H1 (cell line): Measurements from ENCODE around the gene TEKTIP1. TPM values are rescaled to one million over a fixed set of nuclear protein-coding genes. Genes with fewer than 3 reads are reported as not detected.

Experiments
- CTCF ChIA-PET: fragments of 300-600 bp; sonication (Branson Sonifier 250); formaldehyde crosslinking; loops from one replicate; lab custom pipeline; 2021; ENCODE audit not compliant: partially characterized antibody; lab: Charles Lee
- POLR2A ChIA-PET: fragments of 300-600 bp; sonication (Branson Sonifier 250); formaldehyde crosslinking; loops from one replicate; lab custom pipeline; 2021; ENCODE audit warnings: inconsistent platforms; ENCODE audit not compliant: partially characterized antibody; lab: Charles Lee
- DNase-seq, 2 experiments: peaks; one replicate each; pipeline versions ENCODE4 v3.0.0 to v3.0.0-alpha.2; 2010 to 2022; ENCODE audit warnings: low spot score in 2 of 2, low read depth in 1 of 2, mixed read lengths in 1 of 2
- FAIRE-seq: peaks from 2 replicates; lab custom pipeline; 2011; peaks lifted over from hg19 to GRCh38; lab: Jason Lieb, UNC
- H2AFZ ChIP-seq: 2 replicates; pipeline ENCODE4 v1.8.1; 2012; ENCODE audit warnings: low read length, inconsistent platforms
- H2AK5ac ChIP-seq: 2 replicates; pipeline ENCODE4 v1.6.1; 2013; ENCODE audit warnings: low read depth, low read length
- H2BK120ac ChIP-seq: replicated peaks from 2 replicates; pipeline ENCODE3; 2013; ENCODE audit warnings: low read depth, low read length, inconsistent platforms
- H2BK12ac ChIP-seq: 2 replicates; pipeline ENCODE4 v1.6.1; 2013; ENCODE audit warnings: low read depth, low read length
- H2BK15ac ChIP-seq: 2 replicates; pipeline ENCODE4 v1.6.1; 2013; ENCODE audit warnings: low read length
- H2BK20ac ChIP-seq: 2 replicates; pipeline ENCODE4 v1.6.1; 2013; ENCODE audit warnings: low read length
- H2BK5ac ChIP-seq: 2 replicates; pipeline ENCODE4 v1.6.1; 2013; ENCODE audit warnings: low read depth, low read length
- H3K14ac ChIP-seq: 2 replicates; pipeline ENCODE4 v1.6.1; 2013; ENCODE audit warnings: inconsistent platforms; ENCODE audit not compliant: insufficient read length
- H3K18ac ChIP-seq: 2 replicates; pipeline ENCODE4 v1.6.1; 2013; ENCODE audit warnings: low read length; ENCODE audit errors: extremely low read depth
- H3K23ac ChIP-seq: 2 replicates; pipeline ENCODE4 v1.6.1; 2013; ENCODE audit warnings: inconsistent platforms; ENCODE audit not compliant: insufficient read length
- H3K23me2 ChIP-seq: 2 replicates; pipeline ENCODE4 v1.6.1; 2013; ENCODE audit warnings: low read depth, low read length
- H3K27ac ChIP-seq: 2 replicates; pipeline ENCODE4 v1.6.1; 2011; ENCODE audit warnings: low read depth, low read length, inconsistent platforms
- H3K27me3 ChIP-seq, 4 experiments: replicated peaks in 1 of 4; 1 replicate in 1 of 4; 2 replicates in 3 of 4; pipeline versions ENCODE4 v1.6.1 to v1.8.1; 2011 to 2013; ENCODE audit warnings: low read length in 3 of 4, mild to moderate bottlenecking in 3 of 4, inconsistent platforms in 2 of 4, mixed read lengths in 2 of 4, moderate library complexity in 1 of 4; ENCODE audit not compliant: control insufficient read depth in 3 of 4, insufficient read depth in 3 of 4; ENCODE audit errors: extremely low read depth in 1 of 4
- H3K36me3 ChIP-seq, 4 experiments: 2 replicates each; pipeline versions ENCODE4 v1.6.1 to v1.8.1; 2011 to 2013; ENCODE audit warnings: mild to moderate bottlenecking in 4 of 4, low read length in 3 of 4, moderate library complexity in 2 of 4, control low read depth in 1 of 4, inconsistent platforms in 1 of 4; ENCODE audit not compliant: insufficient read depth in 4 of 4, control insufficient read depth in 2 of 4
- H3K4ac ChIP-seq: replicated peaks from 2 replicates; pipeline ENCODE3; 2013; ENCODE audit warnings: low read length, low read depth, mixed read lengths, inconsistent platforms; ENCODE audit not compliant: insufficient read length
- H3K4me1 ChIP-seq, 4 experiments: replicated peaks in 1 of 4; 1 replicate in 1 of 4; 2 replicates in 3 of 4; pipeline versions ENCODE4 v1.6.1 to v1.8.1; 2011 to 2013; ENCODE audit warnings: low read length in 3 of 4, inconsistent platforms in 2 of 4, mixed read lengths in 1 of 4; ENCODE audit not compliant: insufficient read depth in 4 of 4, control insufficient read depth in 3 of 4
- H3K4me2 ChIP-seq, 2 experiments: 2 replicates each; pipeline versions ENCODE4 v1.6.1 to v1.8.1; 2011 to 2013; ENCODE audit warnings: low read depth in 2 of 2, low read length in 2 of 2, control low read depth in 1 of 2, inconsistent platforms in 1 of 2, mild to moderate bottlenecking in 1 of 2; ENCODE audit not compliant: insufficient read depth in 1 of 2
- H3K4me3 ChIP-seq, 4 experiments: fragments of 200-600, 300-600 bp in 1 of 4; sonication (generic), shearing (Covaris generic), sonication (Bioruptor Twin) in 1 of 4; 2 replicates each; pipeline versions ENCODE4 v1.5.1 to v1.8.1; 2011 to 2016; ENCODE audit warnings: low read length in 4 of 4, low read depth in 3 of 4, control low read depth in 2 of 4, inconsistent platforms in 2 of 4, mild to moderate bottlenecking in 2 of 4, mixed read lengths in 1 of 4, moderate library complexity in 1 of 4; ENCODE audit not compliant: insufficient read depth in 2 of 4; ENCODE audit errors: extremely low read depth in 1 of 4
- H3K56ac ChIP-seq: replicated peaks from 2 replicates; pipeline ENCODE3; 2013; ENCODE audit warnings: low read depth, mild to moderate bottlenecking, mixed read lengths, low read length, inconsistent platforms; ENCODE audit not compliant: insufficient read length
- H3K79me1 ChIP-seq: 2 replicates; pipeline ENCODE4 v1.6.1; 2013; ENCODE audit warnings: low read depth, low read length, control low read depth
- H3K79me2 ChIP-seq, 2 experiments: 2 replicates each; pipeline versions ENCODE4 v1.6.1 to v1.8.1; 2012 to 2013; ENCODE audit warnings: low read length in 2 of 2, mild to moderate bottlenecking in 2 of 2, inconsistent platforms in 1 of 2; ENCODE audit not compliant: insufficient read depth in 2 of 2, control insufficient read depth in 1 of 2
- H3K9ac ChIP-seq, 4 experiments: replicated peaks in 1 of 4; 1 replicate in 1 of 4; 2 replicates in 3 of 4; pipeline versions ENCODE4 v1.6.1 to v1.8.1; 2011 to 2013; ENCODE audit warnings: low read depth in 3 of 4, low read length in 3 of 4, control low read depth in 2 of 4, mild to moderate bottlenecking in 2 of 4, moderate library complexity in 2 of 4, inconsistent platforms in 1 of 4; ENCODE audit errors: extremely low read depth in 1 of 4
- H3K9me3 ChIP-seq, 2 experiments: 2 replicates each; pipeline versions ENCODE4 v1.6.1 to v1.8.1; 2012 to 2013; ENCODE audit warnings: mild to moderate bottlenecking in 2 of 2, moderate library complexity in 2 of 2, control low read depth in 1 of 2, inconsistent platforms in 1 of 2, low read depth in 1 of 2, low read length in 1 of 2, mixed read lengths in 1 of 2; ENCODE audit not compliant: insufficient read depth in 2 of 2
- H4K20me1 ChIP-seq, 2 experiments: replicated peaks in 1 of 2; 2 replicates each; pipeline versions ENCODE3 to v1.8.1; 2011 to 2013; ENCODE audit warnings: inconsistent platforms in 2 of 2, low read length in 2 of 2, mild to moderate bottlenecking in 1 of 2; ENCODE audit not compliant: insufficient read depth in 2 of 2, control insufficient read depth in 1 of 2
- H4K5ac ChIP-seq: 2 replicates; pipeline ENCODE4 v1.6.1; 2013; ENCODE audit warnings: low read length, low read depth, mixed read lengths, inconsistent platforms; ENCODE audit not compliant: insufficient read length
- H4K8ac ChIP-seq: 2 replicates; pipeline ENCODE4 v1.8.0; 2013; ENCODE audit warnings: mild to moderate bottlenecking, moderate library complexity, low read length, inconsistent platforms; ENCODE audit not compliant: insufficient read depth; ENCODE audit errors: extremely low read depth
- H4K91ac ChIP-seq: replicated peaks from 2 replicates; pipeline ENCODE3; 2013; ENCODE audit warnings: low read length, mixed read lengths, inconsistent platforms; ENCODE audit not compliant: insufficient read length
- ASH2L ChIP-seq: fragments of 200-600, 300-600 bp; sonication (generic); IDR thresholded peaks from one replicate; pipeline ENCODE4 v1.7.1; 2017; ENCODE audit warnings: low read length
- CBX5 ChIP-seq: fragments of 300-800, 300-1000 bp; sonication (generic); IDR thresholded peaks from 2 replicates; pipeline ENCODE4 v1.7.1; 2016; ENCODE audit warnings: antibody characterized with exemption, low read length, low read depth
- CHD2 ChIP-seq: IDR thresholded peaks from 2 replicates; pipeline ENCODE4 v1.6.1; 2012; ENCODE audit warnings: low read length, improper control_type of control experiment
- HDAC2 ChIP-seq, 2 experiments: fragments of 300-600 bp in 1 of 2; sonication (generic) in 1 of 2; IDR thresholded peaks; 2 replicates each; pipeline ENCODE4 v1.6.1; 2011 to 2012; ENCODE audit warnings: low read depth in 2 of 2, low read length in 2 of 2, mild to moderate bottlenecking in 2 of 2, moderate library complexity in 2 of 2, borderline replicate concordance in 1 of 2, inconsistent platforms in 1 of 2
- SIX5 ChIP-seq: IDR thresholded peaks from 2 replicates; pipeline ENCODE4 v1.6.1; 2011; ENCODE audit warnings: mild to moderate bottlenecking, low read depth, low read length
- SP4 ChIP-seq: IDR thresholded peaks from 2 replicates; pipeline ENCODE4 v1.6.1; 2012; ENCODE audit warnings: low read length, inconsistent platforms
- TAF1 ChIP-seq: IDR thresholded peaks from 2 replicates; pipeline ENCODE4 v1.6.1; 2011; ENCODE audit warnings: mild to moderate bottlenecking, low read depth, low read length
- ZNF274 ChIP-seq: IDR thresholded peaks from 2 replicates; pipeline ENCODE4 v1.7.0; 2012; ENCODE audit warnings: low read length, borderline replicate concordance; ENCODE audit errors: extremely low read depth
- WGBS, 2 experiments: shearing (Covaris generic) in 1 of 2; methylation state at CpG; one replicate each; pipeline versions ENCODE4 v1.1.6 to v1.1.7; 2013 to 2015; ENCODE audit warnings: low lambda C conversion rate in 2 of 2, mixed read lengths in 2 of 2, inconsistent platforms in 1 of 2, low coverage in 1 of 2, missing lambda C conversion rate in 1 of 2; ENCODE audit not compliant: insufficient replicate concordance in 2 of 2, insufficient coverage in 1 of 2, insufficient read length in 1 of 2; ENCODE audit errors: extremely low coverage in 1 of 2, missing lambda C conversion rate in 1 of 2; 5-methylcytosine and 5-hydroxymethylcytosine counted together
- polyA plus RNA-seq, 7 experiments: library from polyadenylated mRNA; depleted of rRNA in 3 of 7; stranded (reverse) in 5 of 7; unstranded in 2 of 7; fragments of >200 nt in 5 of 7; fragments of 200-250 nt in 2 of 7; gene quantifications; 1 replicate in 5 of 7; 2 replicates in 1 of 7; 4 replicates in 1 of 7; pipeline versions ENCODE4 v1.2.1 to v1.2.3, GENCODE V29; 2011 to 2013; ENCODE audit warnings: missing spikeins in 2 of 7, mixed read lengths in 2 of 7
- total RNA-seq: library from RNA; stranded (reverse); fragmentation: NEBNext Ultra II Directional; extraction: Animal tissue kit (Norgen Biotek cat#: 25700); gene quantifications from 2 replicates; pipeline ENCODE4 v1.2.1, GENCODE V29; 2021
- TF ChIP-seq, protein P1 (sequence below): IDR thresholded peaks from 2 replicates; pipeline ENCODE4 v1.6.1; 2012; ENCODE audit warnings: low read length, inconsistent platforms
- TF ChIP-seq, protein P2 (sequence below): IDR thresholded peaks from 2 replicates; pipeline ENCODE4 v1.6.1; 2012; ENCODE audit warnings: inconsistent platforms

Gene TEKTIP1
- total and polyA plus RNA-seq, 2 of the 8 experiments (the other 6 are each of a cell fraction or from before 2014, with no cell fraction given) = 1.1 TPM; not detected in 1

DNA sequence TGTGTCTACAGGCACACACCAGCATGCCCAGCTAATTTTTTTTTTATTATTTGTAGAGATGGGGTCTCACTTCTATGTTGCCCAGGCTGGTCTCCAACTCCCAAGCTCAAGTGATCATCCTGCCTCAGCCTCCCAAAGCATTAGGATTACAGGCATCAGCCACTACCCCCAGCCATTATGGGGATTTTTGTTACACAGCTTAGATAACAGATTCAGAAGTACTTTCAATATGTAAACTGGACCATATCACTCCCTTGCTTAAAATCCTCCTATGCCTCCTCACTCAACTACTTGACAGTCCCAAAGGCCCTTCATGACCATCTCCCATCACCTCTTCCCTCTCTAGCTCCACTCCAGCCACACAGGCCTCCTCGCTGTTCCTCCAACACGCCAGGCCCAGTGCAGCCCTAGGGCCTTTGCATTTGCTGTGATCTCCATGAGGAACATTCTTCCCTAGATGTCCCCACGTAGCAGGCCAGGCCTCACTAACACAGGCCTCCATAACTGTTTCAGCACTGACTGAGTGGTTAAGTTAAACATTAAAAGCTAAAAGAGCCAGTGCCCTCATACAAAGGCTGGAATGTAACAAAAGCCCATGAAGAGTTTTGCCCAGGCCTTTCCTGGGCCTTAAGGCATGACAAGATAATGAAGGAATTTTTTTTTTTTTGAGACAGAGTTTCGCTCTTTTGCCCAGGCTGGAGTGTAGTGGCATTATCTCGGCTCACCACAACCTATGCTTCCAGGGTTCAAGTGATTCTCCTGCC lies 41.0 kb upstream of the TEKTIP1 start:
- H3K4me2 ChIP-seq = no peak overlapping the region
- H2BK120ac ChIP-seq = no peak overlapping the region
- H3K27me3 ChIP-seq = no peaks in the 10 kb centered on the region
- H4K5ac ChIP-seq = no peak overlapping the region
- no peaks in the 10 kb centered on the region; a peak in 3 of 7 replicates for H3K4me1 ChIP-seq
- H4K20me1 ChIP-seq = peaks cover 1 to 8% of the 10 kb centered on the region in 2 experiments
- no peak overlapping the region for H2BK20ac ChIP-seq
- no peak overlapping the region for H3K4me3 ChIP-seq
- H3K14ac ChIP-seq = no peak overlapping the region
- ChIA-PET POLR2A (interaction anchor here (0.7 to 0.9 kb wide), 2 partner anchors 16 to 209 kb away, joined by 3 to 4 read pairs; no protein-coding TSS in a partner anchor), CTCF (interaction anchor here (0.6 to 1.5 kb wide), 5 partner anchors 13 to 1555 kb away, joined by 3 to 7 read pairs (median 3); no protein-coding TSS in a partner anchor)
- H3K18ac ChIP-seq = no peak overlapping the region
- peaks cover 0 to 30% of the 10 kb centered on the region in 2 experiments; a peak in 2 of 4 replicates for H3K79me2 ChIP-seq
- peaks cover 4 to 16% (median 8%) of the 10 kb centered on the region in 4 experiments; a peak in 7 of 8 replicates for H3K36me3 ChIP-seq
- no peak overlapping the region for H3K56ac ChIP-seq
- no peak overlapping the region for H2AFZ ChIP-seq
- no peak overlapping the region for H4K8ac ChIP-seq
- H3K4ac ChIP-seq = no peak overlapping the region
- no peak overlapping the region for H2AK5ac ChIP-seq
- peaks cover 7% of the 10 kb centered on the region for H3K23me2 ChIP-seq
- H3K23ac ChIP-seq = no peak overlapping the region
- DNase-seq (no peak), FAIRE-seq (no peak)
- no peak overlapping the region for H3K27ac ChIP-seq
- WGBS, 2 experiments = 87% methylated on average over 5 of the region's 5 CpGs; no CpG with 5 or more reads in 1 of the 2 experiments
- H3K9me3 ChIP-seq = no peaks in the 10 kb centered on the region
- H3K79me1 ChIP-seq = peaks cover 6% of the 10 kb centered on the region
- H2BK15ac ChIP-seq = no peak overlapping the region
- H2BK12ac ChIP-seq = no peak overlapping the region
- H4K91ac ChIP-seq = no peak overlapping the region
- no peak overlapping the region for H2BK5ac ChIP-seq
- H3K9ac ChIP-seq = no peak overlapping the region
- TF ChIP-seq SIX5 = no peak
- TF ChIP-seq ASH2L = no peak
- TF ChIP-seq ZNF274 = no peak
- TF ChIP-seq TAF1 = no peak
- TF ChIP-seq CBX5 = no peak
- no peak for TF ChIP-seq HDAC2 (IDR thresholded peaks at IDR 0.05; ENCODE audit: borderline replicate concordance in 1 of 2, low read depth in 2 of 2, low read length in 2 of 2)
- TF ChIP-seq, protein P1, sequence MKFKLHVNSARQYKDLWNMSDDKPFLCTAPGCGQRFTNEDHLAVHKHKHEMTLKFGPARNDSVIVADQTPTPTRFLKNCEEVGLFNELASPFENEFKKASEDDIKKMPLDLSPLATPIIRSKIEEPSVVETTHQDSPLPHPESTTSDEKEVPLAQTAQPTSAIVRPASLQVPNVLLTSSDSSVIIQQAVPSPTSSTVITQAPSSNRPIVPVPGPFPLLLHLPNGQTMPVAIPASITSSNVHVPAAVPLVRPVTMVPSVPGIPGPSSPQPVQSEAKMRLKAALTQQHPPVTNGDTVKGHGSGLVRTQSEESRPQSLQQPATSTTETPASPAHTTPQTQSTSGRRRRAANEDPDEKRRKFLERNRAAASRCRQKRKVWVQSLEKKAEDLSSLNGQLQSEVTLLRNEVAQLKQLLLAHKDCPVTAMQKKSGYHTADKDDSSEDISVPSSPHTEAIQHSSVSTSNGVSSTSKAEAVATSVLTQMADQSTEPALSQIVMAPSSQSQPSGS = no peak
- TF ChIP-seq, protein P2, sequence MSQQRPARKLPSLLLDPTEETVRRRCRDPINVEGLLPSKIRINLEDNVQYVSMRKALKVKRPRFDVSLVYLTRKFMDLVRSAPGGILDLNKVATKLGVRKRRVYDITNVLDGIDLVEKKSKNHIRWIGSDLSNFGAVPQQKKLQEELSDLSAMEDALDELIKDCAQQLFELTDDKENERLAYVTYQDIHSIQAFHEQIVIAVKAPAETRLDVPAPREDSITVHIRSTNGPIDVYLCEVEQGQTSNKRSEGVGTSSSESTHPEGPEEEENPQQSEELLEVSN = no peak
- TF ChIP-seq SP4 = no peak
- TF ChIP-seq CHD2 = no peak
